Panc1 (cell line): ENCODE results near the gene TFF1. TPM values are rescaled to one million over a fixed set of nuclear protein-coding genes. Genes with fewer than 3 reads are reported as not detected.

ENCODE experiments used
- ATAC-seq: fragments of 200-7000 bp; cut with Tn5 transposase; 2 replicates; pipeline ENCODE4 v1.9.1; 2020; ENCODE audit warnings: mild to moderate bottlenecking, moderate library complexity
- BruUV-seq: library from RNA; stranded (reverse); fragments of 400-500 nt; replicated peaks from 2 replicates; lab custom pipeline; 2021; lab: Mats Ljungman, UMichigan
- CTCF ChIA-PET: fragments of 300-600 bp; sonication (Branson Sonifier 250); formaldehyde crosslinking; loops from one replicate; lab custom pipeline; 2022; ENCODE audit warnings: antibody characterized with exemption; lab: Charles Lee
- POLR2A ChIA-PET: fragments of 300-600 bp; sonication (Branson Sonifier 250); formaldehyde crosslinking; loops from one replicate; lab custom pipeline; 2022; ENCODE audit warnings: antibody characterized with exemption; lab: Charles Lee
- DNase-seq: peaks from one replicate; pipeline ENCODE4 v3.0.0-alpha.2; 2010; ENCODE audit warnings: low read depth, low spot score
- H3K27ac ChIP-seq: 2 replicates; pipeline ENCODE4 v1.5.1; 2011; ENCODE audit warnings: mild to moderate bottlenecking, low read length, inconsistent platforms
- H3K27me3 ChIP-seq: fragments of 200-500 bp; sonication (Bioruptor generic); 2 replicates; pipeline ENCODE4 v1.6.0; 2014; ENCODE audit warnings: low read length, inconsistent platforms; ENCODE audit not compliant: control insufficient read depth, insufficient read depth
- H3K36me3 ChIP-seq: fragments of 200-500 bp; sonication (Bioruptor generic); 2 replicates; pipeline ENCODE4 v1.5.1; 2014; ENCODE audit warnings: inconsistent platforms, mild to moderate bottlenecking, low read length, moderate library complexity; ENCODE audit not compliant: control insufficient read depth, insufficient read depth
- H3K4me1 ChIP-seq: 2 replicates; pipeline ENCODE4 v1.5.1; 2011; ENCODE audit warnings: inconsistent platforms, mild to moderate bottlenecking, low read length, moderate library complexity; ENCODE audit not compliant: control insufficient read depth, insufficient read depth
- H3K4me3 ChIP-seq, 2 experiments: 2 replicates each; pipeline ENCODE4 v1.5.1; 2011 to 2012; ENCODE audit warnings: low read depth in 2 of 2, low read length in 2 of 2, mild to moderate bottlenecking in 2 of 2, inconsistent platforms in 1 of 2, moderate library complexity in 1 of 2
- H3K9me3 ChIP-seq: fragments of 200-500 bp; sonication (Bioruptor generic); 2 replicates; pipeline ENCODE4 v1.5.1; 2014; ENCODE audit warnings: low read depth, mild to moderate bottlenecking, inconsistent platforms, low read length, moderate library complexity; ENCODE audit not compliant: control insufficient read depth, insufficient read depth
- CTCF ChIP-seq: fragments of 450-650 bp; IDR thresholded peaks from 2 replicates; pipeline ENCODE4 v1.5.1; 2017; ENCODE audit warnings: mild to moderate bottlenecking
- POLR2AphosphoS5 ChIP-seq: IDR thresholded peaks from 2 replicates; pipeline ENCODE4 v1.6.1; 2012; ENCODE audit warnings: mild to moderate bottlenecking, low read depth, low read length, moderate library complexity
- REST ChIP-seq, 2 experiments: IDR thresholded peaks; 2 replicates each; pipeline ENCODE4 v1.6.1; 2011 to 2012; ENCODE audit warnings: low read depth in 2 of 2, control low read depth in 1 of 2, low read length in 1 of 2, mild to moderate bottlenecking in 1 of 2, moderate library complexity in 1 of 2; ENCODE audit not compliant: insufficient read depth in 1 of 2
- SIN3A ChIP-seq: IDR thresholded peaks from 2 replicates; pipeline ENCODE4 v1.6.1; 2012; ENCODE audit warnings: low read depth, mild to moderate bottlenecking, low read length, moderate library complexity, borderline replicate concordance; ENCODE audit not compliant: insufficient read depth
- TCF7L2 ChIP-seq: IDR thresholded peaks from 2 replicates; pipeline ENCODE4 v1.6.1; 2011; ENCODE audit warnings: mild to moderate bottlenecking, low read depth, low read length, inconsistent platforms
- in situ Hi-C: cut with HindIII; loops from 2 replicates; pipeline ENCODE4 v1.10.0; 2016; ENCODE audit warnings: low sequenced_read_pairs, low pct_unique_long_range_greater_than_20kb
- intact Hi-C: fragments of 100-400 bp; cut with micrococcal nuclease; formaldehyde crosslinking; loops from one replicate; pipeline ENCODE4 v1.10.0; 2022; ENCODE audit not compliant: unreplicated experiment
- total RNA-seq: library from RNA; stranded (reverse); gene quantifications from one replicate; pipeline ENCODE4 v1.2.1, GENCODE V29; 2021; ENCODE audit not compliant: unreplicated experiment

Gene TFF1
- total RNA-seq, 1 experiment from 2014 or later, result 0.36 TPM

GRCh38 chr21:42370894-42371654 is 4.7 kb upstream of the TFF1 start:
- H3K4me1 ChIP-seq, result no peaks in the 10 kb centered on the region; the same call in 1 of the 2 replicates
- POLR2A ChIA-PET, result no interaction called here
- intact Hi-C loops (no loop called here), in situ Hi-C loops (no loop called here)
- BruUV-seq, result no TSS peak
- H3K36me3 ChIP-seq, result no peaks in the 10 kb centered on the region
- no peak overlapping the region for H3K4me3 ChIP-seq
- CTCF ChIA-PET, result no interaction called here
- no peak for TF ChIP-seq SIN3A
- H3K27me3 ChIP-seq, result no peaks in the 10 kb centered on the region
- H3K9me3 ChIP-seq, result no peaks in the 10 kb centered on the region
- H3K27ac ChIP-seq, result no peak overlapping the region
- ATAC-seq (no peak), DNase-seq (no peak)

DNA sequence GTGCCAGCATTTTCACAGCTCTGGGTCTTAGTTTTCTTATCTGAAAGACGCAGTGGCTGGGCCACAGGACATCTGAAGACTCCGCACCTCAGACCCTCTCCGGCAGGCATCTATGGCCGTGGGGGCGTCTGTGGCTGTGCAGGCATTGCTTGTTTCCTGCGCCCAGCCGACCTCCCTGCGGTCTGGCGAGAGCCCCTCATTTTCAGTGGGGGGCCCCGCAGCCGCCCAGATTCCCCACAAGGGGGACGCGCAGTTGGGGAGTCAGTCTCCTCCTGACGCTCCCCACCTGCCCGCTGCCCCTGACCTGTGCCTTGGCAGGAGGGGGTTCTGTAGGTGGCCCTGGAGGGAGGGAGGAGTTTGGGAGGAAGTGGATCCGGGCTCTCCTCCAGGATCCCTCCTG is 3.5 kb upstream of the TFF1 start:
- Histone ChIP-seq H3K27ac (no peak overlapping the region), H3K4me3 (no peak overlapping the region), H3K9me3 (no peaks in the 10 kb centered on the region), H3K36me3 (no peaks in the 10 kb centered on the region), H3K27me3 (no peaks in the 10 kb centered on the region), H3K4me1 (no peaks in the 10 kb centered on the region; the same call in 1 of the 2 replicates)
- no peak for ATAC-seq
- DNase-seq, result no peak
- CTCF ChIA-PET, result no interaction called here
- TF ChIP-seq TCF7L2 (no peak), SIN3A (no peak), CTCF (no peak), POLR2AphosphoS5 (no peak), REST (IDR thresholded peaks at IDR 0.05; ENCODE audit: insufficient read depth in 1 of 2, low read depth in 2 of 2, low read length in 1 of 2) (no peak)
- intact Hi-C loops, result no loop called here
- in situ Hi-C loops, result no loop called here
- POLR2A ChIA-PET, result no interaction called here
- BruUV-seq, result no TSS peak
